ENCODE measurements around the gene HPX.

GRCh38 chr11:6427516-6427915 is 13.3 kb downstream of the HPX start:
- TF ChIP-seq CTCF (IDR thresholded peaks at IDR 0.05) = no peak
- TF ChIP-seq POLR2A (IDR thresholded peaks at IDR 0.05) = no peak
